Gastrocnemius medialis (tissue), 4 donors: ENCODE data around the gene FPR1. TPM values are rescaled to one million over a fixed set of nuclear protein-coding genes. Genes with fewer than 3 reads are reported as not detected.

ENCODE experiments used
- ATAC-seq, 2 donors: fragments of 150-250 bp; one replicate each; pipeline ENCODE4 v1.9.1; 2016
- DNase-seq, 2 donors: peaks; one replicate each; pipeline ENCODE4 v3.0.0-alpha.2; 2019
- H3K27ac ChIP-seq, 4 donors: fragments of 200-600 bp; sonication (generic); 1 replicate in 1 of 4; 2 replicates in 3 of 4; pipeline ENCODE4 v1.5.1; 2016 to 2018; ENCODE audit warnings: mild to moderate bottlenecking in 2 of 4, moderate library complexity in 1 of 4
- H3K27me3 ChIP-seq, 3 donors: fragments of 200-600 bp; sonication (generic) in 2 of 3; 1 replicate in 1 of 3; 2 replicates in 2 of 3; pipeline versions ENCODE4 v1.5.1 to v1.6.0; 2016 to 2019; ENCODE audit warnings: mild to moderate bottlenecking in 1 of 3, moderate library complexity in 1 of 3
- H3K36me3 ChIP-seq, 2 donors: fragments of 200-600 bp; sonication (generic) in 1 of 2; one replicate each; pipeline ENCODE4 v1.5.1; 2017 to 2018
- H3K4me1 ChIP-seq, 2 donors: fragments of 200-600 bp; sonication (generic) in 1 of 2; one replicate each; pipeline ENCODE4 v1.5.1; 2016 to 2017; ENCODE audit warnings: mild to moderate bottlenecking in 2 of 2
- H3K4me3 ChIP-seq, 4 donors: fragments of 200-600 bp; sonication (generic) in 3 of 4; 1 replicate in 1 of 4; 2 replicates in 3 of 4; pipeline ENCODE4 v1.5.1; 2016 to 2019; ENCODE audit warnings: mild to moderate bottlenecking in 2 of 4
- H3K9me3 ChIP-seq, 3 donors: fragments of 200-600 bp; sonication (generic) in 2 of 3; 1 replicate in 1 of 3; 2 replicates in 2 of 3; pipeline ENCODE4 v1.5.1; 2016 to 2019
- CTCF ChIP-seq, 5 experiments: fragments of 450-650 bp in 3 of 5; fragments of 200-600 bp in 2 of 5; sonication (generic) in 2 of 5; IDR thresholded peaks in 4 of 5; conservative IDR thresholded peaks in 1 of 5; 1 replicate in 4 of 5; 2 replicates in 1 of 5; pipeline ENCODE4 v1.5.1; 2016 to 2019; ENCODE audit warnings: antibody characterized with exemption in 5 of 5, mild to moderate bottlenecking in 3 of 5, moderate library complexity in 3 of 5
- POLR2A ChIP-seq, 2 donors: fragments of 450-650 bp; IDR thresholded peaks; one replicate each; pipeline ENCODE4 v1.6.1; 2017; ENCODE audit warnings: antibody characterized with exemption in 2 of 2, mild to moderate bottlenecking in 2 of 2, moderate library complexity in 2 of 2
- in situ Hi-C, 4 donors: fragments of 200-750 bp; cut with MboI; loops; one replicate each; pipeline versions ENCODE4 v1.15.0 to v1.8.0; 2017; ENCODE audit warnings: low sequenced_read_pairs in 4 of 4
- intact Hi-C: fragments of 100-400 bp; cut with DNase I; formaldehyde crosslinking; loops from one replicate; pipeline ENCODE4 v1.15.1; 2023; ENCODE audit warnings: low total_unique reads
- total RNA-seq, 4 donors: library from RNA; depleted of rRNA; stranded (reverse); fragments of >200 nt; gene quantifications; one replicate each; pipeline versions ENCODE4 v1.1.0 to v1.2.3, GENCODE V29; 2016

FPR1 gene
- total RNA-seq, 4 donors from 2014 or later, result 3.0 to 6.1 (median 6.0) TPM; not detected in 1

DNA sequence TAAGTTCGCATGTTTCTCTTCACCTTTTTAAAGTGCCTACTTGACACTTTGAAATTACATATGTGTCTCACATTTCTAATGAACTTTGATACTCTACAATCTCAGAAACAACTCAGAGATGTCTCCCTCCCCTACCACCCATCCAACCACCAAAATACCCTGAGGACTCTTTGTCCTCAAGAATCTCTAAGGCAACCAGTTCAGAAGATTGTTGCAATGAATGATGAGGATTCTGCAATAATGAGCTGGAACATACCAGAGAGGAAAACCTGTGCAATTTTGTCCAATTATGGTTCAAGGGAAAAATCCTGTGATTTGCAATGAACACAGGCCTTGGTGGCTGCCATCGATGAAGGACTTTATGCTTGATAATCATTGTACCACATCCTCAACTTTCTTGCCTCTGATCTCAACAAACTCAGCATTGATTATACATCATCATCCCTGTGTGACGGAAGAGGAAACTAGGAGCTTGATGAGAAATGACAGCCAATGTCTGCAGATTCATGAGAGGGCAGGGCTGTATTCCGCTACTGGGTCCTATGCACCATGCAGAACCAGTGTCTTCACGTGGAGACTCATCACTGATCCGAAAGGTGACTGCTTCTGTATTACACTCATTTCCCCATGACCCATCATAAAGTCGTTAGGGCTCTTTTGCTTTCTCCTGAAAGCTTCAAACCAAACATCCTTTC, 1.1 kb downstream of the FPR1 start:
- TF ChIP-seq POLR2A (IDR thresholded peaks at IDR 0.05) (no peak), CTCF (IDR thresholded peaks at IDR 0.05 in 4 of 5, conservative IDR thresholded peaks at IDR 0.05 in 1 of 5) (no peak)
- intact Hi-C loops (no loop called here), in situ Hi-C loops (no loop called here)
- ATAC-seq (no peak), DNase-seq (no peak)
- Histone ChIP-seq H3K4me3 (peak overlapping the region in 1 of 4 donors; percentile 18), H3K4me1 (no peaks in the 10 kb centered on the region), H3K27me3 (no peaks in the 10 kb centered on the region), H3K9me3 (no peaks in the 10 kb centered on the region), H3K36me3 (no peaks in the 10 kb centered on the region), H3K27ac (no peak overlapping the region)

GRCh38 chr19:51749979-51750378, 1.7 kb downstream of the FPR1 start:
- TF ChIP-seq CTCF (IDR thresholded peaks at IDR 0.05 in 4 of 5, conservative IDR thresholded peaks at IDR 0.05 in 1 of 5) (no peak), POLR2A (IDR thresholded peaks at IDR 0.05) (no peak)
- H3K27ac ChIP-seq, result no peak overlapping the region
- no peak for ATAC-seq
- intact Hi-C loops, result no loop called here
- no peak overlapping the region for H3K4me3 ChIP-seq
- no peaks in the 10 kb centered on the region for H3K27me3 ChIP-seq
- DNase-seq, result no peak
- H3K4me1 ChIP-seq, result no peaks in the 10 kb centered on the region
- no peaks in the 10 kb centered on the region for H3K36me3 ChIP-seq
- in situ Hi-C loops, result no loop called here
- no peaks in the 10 kb centered on the region for H3K9me3 ChIP-seq

GRCh38 chr19:51746731-51747130, 4.9 kb downstream of the FPR1 start:
- no peaks in the 10 kb centered on the region for H3K4me1 ChIP-seq
- intact Hi-C loops (no loop called here), in situ Hi-C loops (no loop called here)
- TF ChIP-seq CTCF (IDR thresholded peaks at IDR 0.05 in 4 of 5, conservative IDR thresholded peaks at IDR 0.05 in 1 of 5) (no peak), POLR2A (IDR thresholded peaks at IDR 0.05) (no peak)
- ATAC-seq, result no peak
- no peaks in the 10 kb centered on the region for H3K27me3 ChIP-seq
- no peak for DNase-seq
- H3K9me3 ChIP-seq, result no peaks in the 10 kb centered on the region
- H3K27ac ChIP-seq, result no peak overlapping the region
- H3K4me3 ChIP-seq, result no peak overlapping the region
- no peaks in the 10 kb centered on the region for H3K36me3 ChIP-seq

DNA sequence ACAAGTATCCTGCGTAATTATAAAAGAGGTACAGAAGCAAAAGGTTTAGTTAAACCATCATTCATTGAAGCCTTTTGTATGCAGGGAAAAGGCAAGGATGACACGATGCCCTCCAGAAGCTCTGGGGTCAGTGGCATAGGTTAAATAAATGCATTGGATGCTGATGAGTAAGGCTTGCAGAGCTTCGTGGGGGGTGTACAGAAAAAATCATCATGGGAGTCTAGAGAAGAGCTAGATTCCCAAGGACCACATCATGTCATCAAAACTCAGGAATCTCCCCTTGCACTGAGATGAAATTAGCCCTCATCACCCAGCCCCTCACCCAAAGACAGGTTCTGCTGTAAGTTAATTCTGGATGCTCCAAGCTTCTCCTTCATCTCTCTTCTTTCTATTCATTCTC, 8.3 kb downstream of the FPR1 start:
- intact Hi-C loops, result no loop called here
- TF ChIP-seq CTCF (IDR thresholded peaks at IDR 0.05 in 4 of 5, conservative IDR thresholded peaks at IDR 0.05 in 1 of 5) (no peak), POLR2A (IDR thresholded peaks at IDR 0.05) (no peak)
- in situ Hi-C loops, result no loop called here

GRCh38 chr19:51742789-51743188, 8.9 kb downstream of the FPR1 start:
- no peak overlapping the region for H3K27ac ChIP-seq
- in situ Hi-C loops, result no loop called here
- intact Hi-C loops, result no loop called here
- DNase-seq, result no peak
- H3K36me3 ChIP-seq, result no peaks in the 10 kb centered on the region
- no peak for TF ChIP-seq POLR2A (IDR thresholded peaks at IDR 0.05)
- TF ChIP-seq CTCF (IDR thresholded peaks at IDR 0.05 in 4 of 5, conservative IDR thresholded peaks at IDR 0.05 in 1 of 5), result no peak
- no peaks in the 10 kb centered on the region for H3K4me1 ChIP-seq
- no peaks in the 10 kb centered on the region for H3K9me3 ChIP-seq
- H3K4me3 ChIP-seq, result no peak overlapping the region
- no peak for ATAC-seq
- H3K27me3 ChIP-seq, result no peaks in the 10 kb centered on the region

More for the DNA sequence above, 8.3 kb downstream of the FPR1 start:
- H3K27ac ChIP-seq, result no peak overlapping the region
- no peaks in the 10 kb centered on the region for H3K9me3 ChIP-seq
- H3K36me3 ChIP-seq, result no peaks in the 10 kb centered on the region
- H3K27me3 ChIP-seq, result no peaks in the 10 kb centered on the region
- DNase-seq, result no peak
- no peaks in the 10 kb centered on the region for H3K4me1 ChIP-seq
- H3K4me3 ChIP-seq, result no peak overlapping the region
- no peak for ATAC-seq
